OCI-LY1 (cell line): ENCODE results near the gene MESD.

Experiments used
- CTCF ChIP-seq: fragments of 200-600 bp; sonication (generic), shearing (Covaris generic); IDR thresholded peaks from 2 replicates; pipeline ENCODE4 v1.5.1; 2017; ENCODE audit warnings: mild to moderate bottlenecking, antibody characterized with exemption, low read length, moderate library complexity, mixed read lengths
- EZH2 ChIP-seq: fragments of 200-600 bp; sonication (generic), shearing (Covaris generic); IDR thresholded peaks from 2 replicates; pipeline ENCODE4 v1.8.0; 2017; ENCODE audit warnings: borderline replicate concordance, mixed run types, mild to moderate bottlenecking, antibody characterized with exemption, low read length, moderate library complexity, mixed read lengths

DNA sequence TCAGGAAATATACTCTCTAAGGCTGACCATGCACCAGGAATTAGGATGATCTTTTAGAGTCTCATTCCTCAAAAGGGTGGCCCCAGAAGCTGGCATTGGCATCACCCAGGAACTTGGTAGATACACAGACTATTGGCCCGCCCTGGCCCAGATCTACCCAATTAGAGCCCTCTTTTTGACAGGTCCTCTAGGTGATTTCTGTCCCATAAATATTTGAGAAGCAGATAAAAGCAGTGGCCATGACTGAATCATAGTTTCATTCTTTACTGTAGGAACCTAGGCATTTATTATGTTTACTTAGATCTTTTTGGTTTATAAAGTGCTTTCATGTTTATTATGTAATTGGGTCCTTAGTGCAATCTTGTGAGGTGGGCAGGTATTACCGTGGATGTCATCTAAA, 18.7 kb upstream of the MESD start:
- TF ChIP-seq CTCF (no peak), EZH2 (no peak)
